NK-92 treated with Interleukin-12 subunit alpha and Interleukin-12 subunit beta, amount 100 ng/mL, for 24 hours (cell line): Measurements from ENCODE around the gene POFUT2.
"Not testable (repeated sequence)": the region's sequence is repeated elsewhere in the genome, so short reads cannot be mapped to it uniquely, and the experiment has no call there.

Experiments used
- DNase-seq: peaks from one replicate; lab custom pipeline; 2025; lab: John Stamatoyannopoulos, UW

The POFUT2 gene

GRCh38 chr21:45326169-45326851 is 38.6 kb upstream of the POFUT2 start:
- DNase-seq = no peak

- DNase-seq = no peak
Measured at GRCh38 chr21:45325206-45326168, 37.8 kb upstream of the POFUT2 start.

- DNase-seq = no peak
Measured at GRCh38 chr21:45324489-45325205, 37.0 kb upstream of the POFUT2 start.

GRCh38 chr21:45323487-45324311 is 36.0 kb upstream of the POFUT2 start:
- no peak for DNase-seq

- DNase-seq = no peak
Measured at GRCh38 chr21:45322960-45323461, 35.3 kb upstream of the POFUT2 start.

GRCh38 chr21:45322231-45322959 is 34.7 kb upstream of the POFUT2 start:
- DNase-seq = no peak

- DNase-seq = no peak
Measured at GRCh38 chr21:45320261-45321025, 32.7 kb upstream of the POFUT2 start.

- DNase-seq = no peak
Measured at GRCh38 chr21:45319461-45320211, 31.9 kb upstream of the POFUT2 start.

GRCh38 chr21:45318556-45319404 is 31.1 kb upstream of the POFUT2 start:
- DNase-seq = no peak

GRCh38 chr21:45318146-45318555 is 30.5 kb upstream of the POFUT2 start:
- no peak for DNase-seq

GRCh38 chr21:45317398-45318145 is 29.9 kb upstream of the POFUT2 start:
- no peak for DNase-seq

GRCh38 chr21:45316871-45317397 is 29.2 kb upstream of the POFUT2 start:
- no peak for DNase-seq

GRCh38 chr21:45315676-45316470 is 28.2 kb upstream of the POFUT2 start:
- not testable (repeated sequence) for DNase-seq

GRCh38 chr21:45313682-45314081 is 26.0 kb upstream of the POFUT2 start:
- no peak for DNase-seq

- no peak for DNase-seq
Measured at GRCh38 chr21:45313015-45313414, 25.3 kb upstream of the POFUT2 start.

GRCh38 chr21:45312296-45312695 is 24.6 kb upstream of the POFUT2 start:
- DNase-seq = no peak
